ENCODE results near the gene OMG. TPM values are rescaled to one million over a fixed set of nuclear protein-coding genes. Genes with fewer than 3 reads are reported as not detected.
"Not testable (repeated sequence)": the region's sequence is repeated elsewhere in the genome, so short reads cannot be mapped to it uniquely, and the experiment has no call there.

Gene OMG
- total RNA-seq, 1 experiment from 2014 or later = not detected

- Histone ChIP-seq H3K4me2 (ENCODE audit: low read length) (no peak within 1 kb of the TSS), H3K9me3 (ENCODE audit: control insufficient read depth in 1 of 2, insufficient read depth in 1 of 2, low read depth in 1 of 2, low read length in 2 of 2) (no peaks in the 10 kb centered on the region), H2AFZ (ENCODE audit: low read depth, low read length, poor library complexity, severe bottlenecking) (no peak within 1 kb of the TSS), H3K4me1 (ENCODE audit: control insufficient read depth in 1 of 2, insufficient read depth in 2 of 2, low read length in 2 of 2) (no peaks in the 10 kb centered on the region), H3K27me3 (ENCODE audit: insufficient read depth, low read length) (no peaks in the 10 kb centered on the region), H3K9ac (ENCODE audit: low read length) (no peak within 1 kb of the TSS), H3K79me2 (ENCODE audit: insufficient read depth, low read length) (no peaks in the 10 kb centered on the region), H3K36me3 (ENCODE audit: control insufficient read depth in 1 of 2, insufficient read depth in 2 of 2, low read length in 2 of 2) (no peaks in the 10 kb centered on the region; a peak in 1 of 4 replicates), H3K9me2 (ENCODE audit: insufficient read depth) (no peaks in the 10 kb centered on the region), H4K20me1 (ENCODE audit: insufficient read depth) (no peaks in the 10 kb centered on the region), H3K27ac (ENCODE audit: low read depth, low read length) (no peak within 1 kb of the TSS), H3K4me3 (replicated peaks in 1 of 2; ENCODE audit: low read depth in 1 of 2, low read length in 2 of 2) (no peak within 1 kb of the TSS)
- intact Hi-C loops (cut with micrococcal nuclease) = no loop called here
- ATAC-seq (no peak), DNase-seq (ENCODE audit: low read depth, low spot score) (no peak)
- ChIA-PET RAD21 (ENCODE audit: low non-redundant PET in 1 of 2, low total read pairs in 2 of 2, uncharacterized antibody in 2 of 2, unreplicated experiment in 2 of 2) (no interaction called here), POLR2A (no interaction called here), CTCF (no interaction called here)
- TF ChIP-seq EZH2 (IDR thresholded peaks at IDR 0.05) (no peak), YY1 (IDR thresholded peaks at IDR 0.05; ENCODE audit: extremely low read depth, insufficient replicate concordance, low read depth, low read length) (no peak)
- BruUV-seq (replicated peaks) = no TSS peak
Observed at GRCh38 chr17:31313982-31314781, 17.1 kb upstream of the OMG start, which contains the start of gene EVI2B. Gene EVI2B, minus strand, starts transcription at chr17:31314054. Its CDS starts 8,445 bp downstream, at chr17:31305609.

- H2AFZ ChIP-seq (ENCODE audit: low read depth, low read length, poor library complexity, severe bottlenecking); H3K9ac ChIP-seq (ENCODE audit: low read length); ATAC-seq; H3K27me3 ChIP-seq (ENCODE audit: insufficient read depth, low read length); H3K4me1 ChIP-seq (ENCODE audit: control insufficient read depth in 1 of 2, insufficient read depth in 2 of 2, low read length in 2 of 2); H3K36me3 ChIP-seq (ENCODE audit: control insufficient read depth in 1 of 2, insufficient read depth in 2 of 2, low read length in 2 of 2); H3K27ac ChIP-seq (ENCODE audit: low read depth, low read length); BruUV-seq (replicated peaks); intact Hi-C loops (cut with micrococcal nuclease); H4K20me1 ChIP-seq (ENCODE audit: insufficient read depth); H3K4me2 ChIP-seq (ENCODE audit: low read length); RAD21 ChIA-PET (ENCODE audit: low non-redundant PET in 1 of 2, low total read pairs in 2 of 2, uncharacterized antibody in 2 of 2, unreplicated experiment in 2 of 2); H3K4me3 ChIP-seq (replicated peaks in 1 of 2; ENCODE audit: low read depth in 1 of 2, low read length in 2 of 2); POLR2A ChIA-PET; H3K9me3 ChIP-seq (ENCODE audit: control insufficient read depth in 1 of 2, insufficient read depth in 1 of 2, low read depth in 1 of 2, low read length in 2 of 2); H3K79me2 ChIP-seq (ENCODE audit: insufficient read depth, low read length); DNase-seq (ENCODE audit: low read depth, low spot score); CTCF ChIA-PET; H3K9me2 ChIP-seq (ENCODE audit: insufficient read depth): not testable (repeated sequence)
Observed at GRCh38 chr17:31312223-31312622, 15.2 kb upstream of the OMG start.

Measured in HCT116 (cell line).